ENCODE data around the gene SLC23A2. TPM values are rescaled to one million over a fixed set of nuclear protein-coding genes. Genes with fewer than 3 reads are reported as not detected.
"Not testable (repeated sequence)": the region's sequence is repeated elsewhere in the genome, so short reads cannot be mapped to it uniquely, and the experiment has no call there.

Gene SLC23A2
- total RNA-seq, 1 experiment from 2014 or later, result 24.0 TPM

GRCh38 chr20:5024103-5024502, 22.8 kb upstream of the SLC23A2 start:
- no peaks in the 10 kb centered on the region for H3K36me3 Mint-ChIP-seq (ENCODE audit: insufficient read depth, unreplicated experiment)
- no peak for TF ChIP-seq CTCF (IDR thresholded peaks at IDR 0.05; ENCODE audit: unreplicated experiment)
- no peaks in the 10 kb centered on the region for H3K4me1 Mint-ChIP-seq (ENCODE audit: insufficient read depth, unreplicated experiment)
- H3K27ac Mint-ChIP-seq (ENCODE audit: low read depth, unreplicated experiment), result no peak overlapping the region
- no TSS peak for BruUV-seq (replicated peaks)
- no peak overlapping the region for H3K4me3 Mint-ChIP-seq (ENCODE audit: unreplicated experiment)
- CTCF ChIA-PET, result interaction anchor here (0.7 to 1.6 kb wide), 4 partner anchors 10 to 76 kb away, joined by 3 read pairs; no protein-coding TSS in a partner anchor
- POLR2A ChIA-PET, result interaction anchor here (0.9 kb wide), 1 partner anchor 15 kb away, joined by 3 read pairs; no protein-coding TSS in a partner anchor
- intact Hi-C loops (cut with micrococcal nuclease), result no loop called here
- no peak for DNase-seq (ENCODE audit: unreplicated experiment)
- no peaks in the 10 kb centered on the region for H3K9me3 Mint-ChIP-seq (ENCODE audit: unreplicated experiment)
- H3K27me3 Mint-ChIP-seq (ENCODE audit: insufficient read depth, unreplicated experiment), result no peaks in the 10 kb centered on the region

GRCh38 chr20:5023171-5023570, 21.9 kb upstream of the SLC23A2 start:
- CTCF ChIA-PET, result interaction anchor here (1.2 to 1.6 kb wide), 2 partner anchors 11 to 77 kb away, joined by 3 read pairs; no protein-coding TSS in a partner anchor
- intact Hi-C loops (cut with micrococcal nuclease); H3K36me3 Mint-ChIP-seq (ENCODE audit: insufficient read depth, unreplicated experiment); DNase-seq (ENCODE audit: unreplicated experiment); H3K27ac Mint-ChIP-seq (ENCODE audit: low read depth, unreplicated experiment); H3K9me3 Mint-ChIP-seq (ENCODE audit: unreplicated experiment); H3K4me1 Mint-ChIP-seq (ENCODE audit: insufficient read depth, unreplicated experiment); POLR2A ChIA-PET; H3K4me3 Mint-ChIP-seq (ENCODE audit: unreplicated experiment); BruUV-seq (replicated peaks); H3K27me3 Mint-ChIP-seq (ENCODE audit: insufficient read depth, unreplicated experiment): not testable (repeated sequence)

- CTCF ChIA-PET, result interaction anchor here (0.6 to 0.9 kb wide), 3 partner anchors 9 to 65 kb away, joined by 3 read pairs; no protein-coding TSS in a partner anchor
- H3K9me3 Mint-ChIP-seq (ENCODE audit: unreplicated experiment), result no peaks in the 10 kb centered on the region
- H3K4me3 Mint-ChIP-seq (ENCODE audit: unreplicated experiment), result no peak overlapping the region
- BruUV-seq (replicated peaks), result no TSS peak
- H3K4me1 Mint-ChIP-seq (ENCODE audit: insufficient read depth, unreplicated experiment), result no peaks in the 10 kb centered on the region
- POLR2A ChIA-PET, result no interaction called here
- H3K27me3 Mint-ChIP-seq (ENCODE audit: insufficient read depth, unreplicated experiment), result no peaks in the 10 kb centered on the region
- DNase-seq (ENCODE audit: unreplicated experiment), result no peak
- intact Hi-C loops (cut with micrococcal nuclease), result no loop called here
- TF ChIP-seq CTCF (IDR thresholded peaks at IDR 0.05; ENCODE audit: unreplicated experiment), result no peak
- no peaks in the 10 kb centered on the region for H3K36me3 Mint-ChIP-seq (ENCODE audit: insufficient read depth, unreplicated experiment)
- H3K27ac Mint-ChIP-seq (ENCODE audit: low read depth, unreplicated experiment), result no peak overlapping the region
Measured at GRCh38 chr20:5020760-5021159, 19.4 kb upstream of the SLC23A2 start.

- BruUV-seq (replicated peaks), result no TSS peak
- Mint-ChIP-seq H3K9me3 (ENCODE audit: unreplicated experiment) (no peaks in the 10 kb centered on the region), H3K36me3 (ENCODE audit: insufficient read depth, unreplicated experiment) (no peaks in the 10 kb centered on the region), H3K4me3 (ENCODE audit: unreplicated experiment) (no peak overlapping the region), H3K27me3 (ENCODE audit: insufficient read depth, unreplicated experiment) (no peaks in the 10 kb centered on the region), H3K4me1 (ENCODE audit: insufficient read depth, unreplicated experiment) (peaks cover 5% of the 10 kb centered on the region), H3K27ac (ENCODE audit: low read depth, unreplicated experiment) (no peak overlapping the region)
- no peak for DNase-seq (ENCODE audit: unreplicated experiment)
- ChIA-PET POLR2A (no interaction called here), CTCF (no interaction called here)
- intact Hi-C loops (cut with micrococcal nuclease), result no loop called here
- TF ChIP-seq CTCF (IDR thresholded peaks at IDR 0.05; ENCODE audit: unreplicated experiment), result no peak
Measured at GRCh38 chr20:5013682-5014447, 12.6 kb upstream of the SLC23A2 start.

Data from MCF 10A (cell line).